ENCODE measurements around the gene PNMA8C.

DNA sequence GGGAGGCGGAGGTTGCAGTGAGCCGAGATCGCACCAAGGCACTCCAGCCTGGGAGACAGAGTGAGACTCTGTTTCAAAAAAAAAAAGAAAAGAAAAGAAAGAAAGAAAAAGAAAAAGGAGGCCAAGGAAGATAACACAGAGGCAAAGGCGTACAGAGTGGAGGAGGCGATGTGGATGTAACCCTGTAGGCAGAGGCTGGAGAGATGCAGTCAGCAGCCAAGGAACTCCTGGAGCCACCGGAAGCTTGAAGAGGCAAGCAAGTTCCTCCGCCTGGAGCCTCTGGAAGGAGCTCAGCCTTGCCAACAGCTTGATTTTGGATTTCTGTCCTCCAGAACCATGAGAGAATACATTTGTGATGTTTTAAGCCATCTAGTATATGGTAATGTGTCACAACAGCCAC, 8.7 kb downstream of the PNMA8C start:
- TF ChIP-seq, protein P1, sequence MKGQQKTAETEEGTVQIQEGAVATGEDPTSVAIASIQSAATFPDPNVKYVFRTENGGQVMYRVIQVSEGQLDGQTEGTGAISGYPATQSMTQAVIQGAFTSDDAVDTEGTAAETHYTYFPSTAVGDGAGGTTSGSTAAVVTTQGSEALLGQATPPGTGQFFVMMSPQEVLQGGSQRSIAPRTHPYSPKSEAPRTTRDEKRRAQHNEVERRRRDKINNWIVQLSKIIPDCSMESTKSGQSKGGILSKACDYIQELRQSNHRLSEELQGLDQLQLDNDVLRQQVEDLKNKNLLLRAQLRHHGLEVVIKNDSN (IDR thresholded peaks at IDR 0.05), result no peak
- TF ChIP-seq, protein P2, sequence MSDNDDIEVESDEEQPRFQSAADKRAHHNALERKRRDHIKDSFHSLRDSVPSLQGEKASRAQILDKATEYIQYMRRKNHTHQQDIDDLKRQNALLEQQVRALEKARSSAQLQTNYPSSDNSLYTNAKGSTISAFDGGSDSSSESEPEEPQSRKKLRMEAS (IDR thresholded peaks at IDR 0.05), result no peak
- no peak for TF ChIP-seq CEBPB (IDR thresholded peaks at IDR 0.05)
- TF ChIP-seq FOXM1 (IDR thresholded peaks at IDR 0.05; ENCODE audit: borderline replicate concordance, low read depth), result no peak
- no peak for TF ChIP-seq RAD21 (IDR thresholded peaks at IDR 0.05; ENCODE audit: low read depth)
- no peak for TF ChIP-seq YY1 (IDR thresholded peaks at IDR 0.05; ENCODE audit: low read depth)

All from Ishikawa (cell line).